CD4-positive, alpha-beta memory T cell (primary cell): Measurements from ENCODE around the gene DRD5. TPM values are rescaled to one million over a fixed set of nuclear protein-coding genes. Genes with fewer than 3 reads are reported as not detected.

Experiments used
- polyA plus RNA-seq, 2 donors: library from polyadenylated mRNA; unstranded; fragments of 300-500 nt; fragmentation: Illumina TruSeq; gene quantifications; one replicate each; pipeline ENCODE4 v1.2.3, GENCODE V29; 2021
- total RNA-seq, 2 experiments: library from RNA; stranded (reverse); gene quantifications; one replicate each; pipeline ENCODE4 v1.2.3, GENCODE V29; 2021

The DRD5 gene
- total and polyA plus RNA-seq, 4 experiments from 2014 or later: not detected

Other genes starting within 250 kb of the DRD5 start
- 1 to 10 TPM; 2.0 to 2.4 TPM for gene SLC2A9, start 239.9 kb downstream of the DRD5 start, total RNA-seq
- 1 to 10 TPM in 1 of 2 donors, under 1 TPM in 1; 0.43 to 1.4 TPM for gene SLC2A9, start 239.9 kb downstream of the DRD5 start, polyA plus RNA-seq